ENCODE results near the gene EFCAB13.
A peak's percentile ranks its signal among the peaks of the same experiment; 100 is the strongest.

Gene EFCAB13

DNA sequence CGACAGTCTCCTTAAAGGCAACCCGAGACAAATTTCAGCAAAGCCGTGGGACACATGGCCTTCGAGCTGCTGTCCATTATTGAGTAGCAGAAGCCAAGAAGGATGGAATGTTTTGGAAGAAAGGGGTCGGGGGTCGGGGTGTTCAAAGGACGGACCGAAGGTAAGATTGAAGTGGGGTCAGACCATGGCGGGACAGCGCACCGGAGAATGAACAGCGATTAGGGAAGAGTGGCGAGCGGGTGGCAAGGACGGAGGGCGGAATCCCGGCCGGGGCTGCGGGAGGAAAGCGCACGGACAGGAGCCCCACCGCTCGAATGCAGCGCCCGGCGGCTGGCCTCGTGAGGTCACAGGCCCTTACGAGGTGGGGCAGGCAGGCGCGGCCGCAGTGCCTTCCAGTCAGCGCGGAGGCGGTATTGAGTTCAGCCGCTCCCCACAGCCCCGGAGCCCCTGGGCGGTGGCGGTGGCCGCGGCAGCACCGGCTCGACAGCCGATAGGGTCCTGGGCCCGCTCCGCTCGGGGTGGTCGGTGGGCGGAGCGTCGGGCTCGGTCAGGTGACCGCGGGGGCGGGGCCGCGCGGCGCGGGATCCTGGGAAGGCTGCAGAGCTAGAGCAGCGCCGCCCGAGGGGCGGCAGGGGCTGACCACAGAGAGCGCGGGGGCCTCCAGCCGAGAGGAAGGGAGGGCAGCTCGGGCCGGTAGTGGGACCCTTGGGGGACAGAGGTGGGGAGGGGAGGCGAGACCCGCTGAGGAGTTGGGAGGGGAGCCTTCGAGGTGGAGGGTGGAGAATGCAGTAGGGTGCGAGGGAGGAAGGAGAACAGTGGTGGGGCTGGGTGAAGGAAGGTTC lies at the start of gene EFCAB13:
TSS of gene EFCAB13 (plus strand) at position 574 of the 842 bp plus-strand sequence. CDS start 4,399 bp downstream, outside the sequence.
- peak; percentile 27 for DNase-seq

- no peak for DNase-seq
These were observed 49.3 kb upstream of the EFCAB13 start for GRCh38 chr17:47274319-47275069.

DNA sequence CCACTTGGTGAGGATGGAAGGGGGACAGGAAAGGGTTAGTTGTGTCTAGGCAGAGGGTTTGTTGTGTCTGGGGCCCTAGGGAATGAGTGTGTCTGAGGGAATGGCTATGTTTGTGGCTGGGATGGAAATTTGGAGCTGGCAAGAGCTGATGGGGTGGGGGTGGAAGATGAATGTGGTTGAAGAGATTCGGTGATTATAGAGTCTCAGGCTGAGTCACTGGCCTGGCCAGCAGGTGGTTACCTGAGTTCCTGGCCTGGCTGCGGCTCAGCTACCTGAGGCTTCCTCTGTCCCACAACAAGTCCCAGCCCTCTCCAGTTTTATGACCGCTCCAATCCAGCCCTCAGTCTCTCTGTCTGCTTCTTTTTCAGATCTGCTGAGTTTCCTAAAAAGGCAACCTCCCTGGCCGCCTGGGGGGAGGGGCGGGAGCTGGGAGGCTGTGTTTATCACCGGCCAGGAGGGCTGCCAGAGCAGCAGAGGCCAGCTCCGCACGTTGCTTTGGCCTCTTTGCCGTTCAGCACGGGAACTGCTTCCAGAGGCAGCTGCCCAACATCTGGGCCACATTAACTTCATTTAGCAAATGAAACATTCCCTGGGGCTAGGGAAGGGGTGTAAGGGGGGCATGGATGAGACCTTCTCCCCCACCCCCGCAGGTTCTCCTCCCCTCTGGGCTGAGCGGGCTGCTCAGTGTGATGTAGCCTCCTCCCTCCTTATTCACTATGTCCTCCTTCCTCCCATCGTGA lies 48.3 kb upstream of the EFCAB13 start:
- no peak for DNase-seq

DNA sequence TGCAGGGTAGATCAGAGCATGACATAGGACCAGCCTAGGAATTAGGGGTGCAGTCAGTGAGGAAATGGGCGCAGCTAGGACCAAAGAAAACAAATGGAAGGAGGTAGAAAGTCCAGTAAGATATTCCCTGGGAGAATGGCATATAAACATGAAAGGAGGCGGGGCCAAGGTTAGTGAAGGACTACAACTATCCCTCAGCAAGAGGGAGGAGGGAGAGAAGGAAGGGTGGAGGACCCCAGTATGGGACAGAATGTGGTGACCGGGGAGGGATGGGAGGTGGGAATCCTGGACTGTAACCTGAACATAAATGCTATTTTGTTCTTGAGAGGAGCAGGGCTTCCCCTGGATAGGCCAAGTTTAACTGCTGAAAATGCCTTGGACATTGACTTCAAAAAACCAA lies 47.3 kb upstream of the EFCAB13 start:
- DNase-seq, result no peak

- no peak for DNase-seq
These were observed 46.9 kb upstream of the EFCAB13 start for GRCh38 chr17:47276868-47277267.

DNA sequence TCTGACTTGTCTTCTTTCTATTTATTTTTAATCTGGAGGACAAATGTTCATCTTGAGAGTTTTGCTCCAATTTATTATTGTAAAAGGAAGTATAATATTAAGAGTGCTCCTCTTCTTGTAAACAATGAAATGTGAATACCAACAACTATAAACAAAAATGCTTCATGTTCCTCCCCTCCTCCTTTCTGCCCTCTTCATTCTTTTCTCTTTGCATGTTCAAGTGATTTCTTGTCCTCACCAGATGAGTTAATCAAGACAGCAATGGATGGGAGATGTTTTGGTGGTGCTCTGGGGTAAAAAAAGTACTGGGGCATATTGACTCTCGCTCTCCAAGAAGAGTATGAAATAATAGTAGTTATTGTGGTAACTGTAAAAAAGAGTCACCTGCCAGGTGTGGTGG lies 45.8 kb upstream of the EFCAB13 start:
- no peak for DNase-seq

GRCh38 chr17:47278561-47278960 lies 45.2 kb upstream of the EFCAB13 start:
- DNase-seq, result no peak

- DNase-seq, result no peak
These were observed 44.5 kb upstream of the EFCAB13 start for GRCh38 chr17:47279062-47279801.

- DNase-seq, result no peak
These were observed 43.5 kb upstream of the EFCAB13 start for GRCh38 chr17:47280072-47280811.

DNA sequence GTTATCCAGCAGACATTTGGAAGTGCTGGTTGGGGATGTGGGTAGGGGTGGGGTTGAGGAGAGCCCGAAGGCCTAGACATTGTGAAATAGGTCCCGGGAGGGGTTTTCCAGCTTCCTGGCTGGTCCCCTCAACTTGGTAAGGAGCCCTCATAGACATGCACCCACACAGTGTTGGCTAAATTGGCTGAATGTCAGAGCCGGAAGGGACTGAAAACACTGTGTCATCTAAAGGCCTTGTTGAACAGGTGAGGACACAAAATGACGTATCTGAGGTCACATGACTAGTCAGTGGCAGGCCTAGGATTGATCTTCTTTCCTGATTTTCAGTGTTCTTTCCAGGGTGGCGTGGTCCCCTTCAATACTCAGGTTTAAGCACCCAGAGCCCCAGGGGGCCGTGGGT lies 42.5 kb upstream of the EFCAB13 start:
- no peak for DNase-seq

GRCh38 chr17:47285003-47285402 lies 38.8 kb upstream of the EFCAB13 start:
- DNase-seq, result no peak

DNA sequence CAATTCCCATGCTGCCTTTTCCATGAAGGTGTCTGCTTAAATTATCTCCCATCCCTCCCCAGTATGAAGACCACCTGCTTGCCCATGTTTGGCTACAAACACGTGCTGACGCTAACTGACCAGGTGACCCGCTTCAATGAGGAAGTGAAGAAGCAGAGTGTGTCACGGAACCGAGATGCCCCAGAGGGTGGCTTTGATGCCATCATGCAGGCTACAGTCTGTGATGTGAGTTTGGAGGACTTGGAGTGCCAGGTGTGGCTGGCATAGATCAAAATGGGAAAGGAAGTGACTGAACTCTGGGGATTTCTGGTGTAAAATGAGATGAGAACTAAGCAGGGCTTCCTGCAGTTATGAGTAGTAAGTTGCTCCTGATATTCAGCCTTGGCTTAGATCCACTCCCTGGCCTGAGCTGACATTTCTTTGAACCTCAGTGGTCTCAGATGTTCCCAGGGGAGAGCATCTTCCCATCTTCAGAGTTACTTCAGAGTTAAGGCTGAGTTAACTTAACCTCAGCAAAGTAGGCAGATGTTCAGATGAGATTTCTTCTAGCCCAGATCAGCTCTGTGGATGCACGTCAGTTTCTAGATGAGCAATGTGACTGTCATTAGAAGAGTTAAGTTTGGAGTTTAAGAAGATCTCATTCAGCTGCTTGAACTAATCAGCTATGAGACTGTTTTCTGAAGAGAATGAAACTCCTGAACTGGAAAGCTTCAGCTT lies 37.4 kb upstream of the EFCAB13 start:
- DNase-seq, result no peak

- no peak for DNase-seq
These were observed 36.7 kb upstream of the EFCAB13 start for GRCh38 chr17:47287068-47287467.

GRCh38 chr17:47287639-47288038 lies 36.1 kb upstream of the EFCAB13 start:
- no peak for DNase-seq

DNA sequence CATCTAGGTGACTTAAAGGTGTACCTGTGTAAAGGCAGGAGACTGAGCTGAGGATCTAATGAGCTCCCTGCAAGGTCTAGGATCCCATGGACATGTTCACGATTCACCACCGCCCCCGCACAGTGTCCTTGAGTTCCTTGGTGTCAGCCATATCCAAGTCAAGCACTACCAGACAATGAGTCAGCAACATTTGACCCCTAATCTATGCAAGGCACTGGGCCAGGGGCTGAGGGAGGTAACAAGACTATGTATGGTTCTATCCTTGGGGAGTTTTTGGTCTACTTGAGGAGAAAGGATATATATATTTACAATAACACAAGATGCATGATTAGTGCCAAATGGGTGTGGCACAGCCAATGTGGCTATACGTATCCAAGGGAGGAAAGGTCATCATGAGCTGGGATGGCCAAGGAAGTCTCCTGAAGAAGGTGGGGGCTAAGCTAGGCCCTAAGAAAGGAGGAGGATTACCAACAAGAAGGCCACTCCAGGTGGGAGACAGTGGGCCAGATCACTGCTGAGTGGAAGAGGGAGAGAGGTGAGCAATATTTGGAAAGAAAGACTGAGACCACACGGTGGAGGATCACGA lies 35.1 kb upstream of the EFCAB13 start:
- DNase-seq, result no peak

- no peak for DNase-seq
These were observed 34.5 kb upstream of the EFCAB13 start for GRCh38 chr17:47289302-47289701.

DNA sequence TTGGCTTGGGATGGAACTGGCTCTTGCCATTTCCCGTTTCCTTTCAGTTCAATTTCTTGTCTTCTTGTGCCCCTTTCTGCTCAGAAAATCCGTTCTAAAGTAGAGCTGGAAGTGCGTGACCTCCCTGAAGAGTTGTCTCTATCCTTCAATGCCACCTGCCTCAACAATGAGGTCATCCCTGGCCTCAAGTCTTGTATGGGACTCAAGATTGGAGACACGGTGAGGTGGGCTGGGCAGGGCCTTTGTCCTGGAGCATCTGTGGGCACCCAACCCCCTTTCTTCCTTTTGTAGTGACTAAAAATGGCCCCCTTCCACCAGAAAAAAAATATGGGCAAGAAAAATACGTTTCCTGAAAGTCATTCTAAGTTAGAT lies 32.9 kb upstream of the EFCAB13 start:
- no peak for DNase-seq

- no peak for DNase-seq
These were observed 32.4 kb upstream of the EFCAB13 start for GRCh38 chr17:47291242-47291873.

DNA sequence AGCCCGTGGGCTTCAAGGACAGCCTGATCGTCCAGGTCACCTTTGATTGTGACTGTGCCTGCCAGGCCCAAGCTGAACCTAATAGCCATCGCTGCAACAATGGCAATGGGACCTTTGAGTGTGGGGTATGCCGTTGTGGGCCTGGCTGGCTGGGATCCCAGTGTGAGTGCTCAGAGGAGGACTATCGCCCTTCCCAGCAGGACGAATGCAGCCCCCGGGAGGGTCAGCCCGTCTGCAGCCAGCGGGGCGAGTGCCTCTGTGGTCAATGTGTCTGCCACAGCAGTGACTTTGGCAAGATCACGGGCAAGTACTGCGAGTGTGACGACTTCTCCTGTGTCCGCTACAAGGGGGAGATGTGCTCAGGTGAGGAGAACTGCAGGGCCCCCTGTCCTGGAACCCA lies 31.5 kb upstream of the EFCAB13 start:
- DNase-seq, result no peak

Measured in NCI-H2081 treated with DMSO at 0.1 percent for 48 hours (cell line).